ENCODE results near the gene SORCS1.

GRCh38 chr10:106694696-106695095, 469.8 kb downstream of the SORCS1 start:
- TF ChIP-seq SNAI1 (CRISPR knock-in tag; IDR thresholded peaks at IDR 0.05; ENCODE audit: borderline replicate concordance) (no peak), ZNF567 (CRISPR knock-in tag; IDR thresholded peaks at IDR 0.05; ENCODE audit: borderline replicate concordance) (no peak), MTA3 (CRISPR knock-in tag; IDR thresholded peaks at IDR 0.05) (no peak), ZSCAN9 (CRISPR knock-in tag; IDR thresholded peaks at IDR 0.05; ENCODE audit: borderline replicate concordance) (no peak), ATF7 (IDR thresholded peaks at IDR 0.05) (no peak), ATF7 (CRISPR knock-in tag; IDR thresholded peaks at IDR 0.05) (no peak), ZSCAN20 (CRISPR knock-in tag; IDR thresholded peaks at IDR 0.05; ENCODE audit: borderline replicate concordance) (no peak)
- TF ChIP-seq, protein P1, sequence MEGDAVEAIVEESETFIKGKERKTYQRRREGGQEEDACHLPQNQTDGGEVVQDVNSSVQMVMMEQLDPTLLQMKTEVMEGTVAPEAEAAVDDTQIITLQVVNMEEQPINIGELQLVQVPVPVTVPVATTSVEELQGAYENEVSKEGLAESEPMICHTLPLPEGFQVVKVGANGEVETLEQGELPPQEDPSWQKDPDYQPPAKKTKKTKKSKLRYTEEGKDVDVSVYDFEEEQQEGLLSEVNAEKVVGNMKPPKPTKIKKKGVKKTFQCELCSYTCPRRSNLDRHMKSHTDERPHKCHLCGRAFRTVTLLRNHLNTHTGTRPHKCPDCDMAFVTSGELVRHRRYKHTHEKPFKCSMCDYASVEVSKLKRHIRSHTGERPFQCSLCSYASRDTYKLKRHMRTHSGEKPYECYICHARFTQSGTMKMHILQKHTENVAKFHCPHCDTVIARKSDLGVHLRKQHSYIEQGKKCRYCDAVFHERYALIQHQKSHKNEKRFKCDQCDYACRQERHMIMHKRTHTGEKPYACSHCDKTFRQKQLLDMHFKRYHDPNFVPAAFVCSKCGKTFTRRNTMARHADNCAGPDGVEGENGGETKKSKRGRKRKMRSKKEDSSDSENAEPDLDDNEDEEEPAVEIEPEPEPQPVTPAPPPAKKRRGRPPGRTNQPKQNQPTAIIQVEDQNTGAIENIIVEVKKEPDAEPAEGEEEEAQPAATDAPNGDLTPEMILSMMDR (CRISPR knock-in tag; IDR thresholded peaks at IDR 0.05) = no peak

Measured in HepG2 (cell line).